HEK293T (cell line): ENCODE results near the gene PROZ.

Experiments used
- ARNT ChIP-seq: fragments of 450-650 bp; IDR thresholded peaks from 2 replicates; pipeline ENCODE4 v1.6.1; 2017; ENCODE audit warnings: mild to moderate bottlenecking
- BHLHE40 ChIP-seq: fragments of 450-650 bp; IDR thresholded peaks from 2 replicates; pipeline ENCODE4 v1.6.1; 2016; ENCODE audit warnings: mild to moderate bottlenecking, moderate library complexity, borderline replicate concordance
- FOXA1 ChIP-seq: fragments of 450-650 bp; IDR thresholded peaks from 2 replicates; pipeline ENCODE4 v1.6.1; 2016; ENCODE audit warnings: mild to moderate bottlenecking
- FOXK2 ChIP-seq: fragments of 450-650 bp; IDR thresholded peaks from 2 replicates; pipeline ENCODE4 v1.6.1; 2016; ENCODE audit warnings: mild to moderate bottlenecking
- SP1 ChIP-seq: fragments of 450-650 bp; IDR thresholded peaks from 2 replicates; pipeline ENCODE4 v1.6.1; 2017
- SUZ12 ChIP-seq: fragments of 450-650 bp; IDR thresholded peaks from 2 replicates; pipeline ENCODE4 v1.6.1; 2016; ENCODE audit warnings: mild to moderate bottlenecking

GRCh38 chr13:113182046-113182445 lies 23.6 kb downstream of the PROZ start:
- TF ChIP-seq SP1 = no peak
- no peak for TF ChIP-seq ARNT
- TF ChIP-seq BHLHE40 = no peak
- TF ChIP-seq SUZ12 = no peak
- no peak for TF ChIP-seq FOXK2
- TF ChIP-seq FOXA1 = no peak
